ENCODE data around the gene SLC45A2.
A peak's percentile ranks its signal among the peaks of the same experiment; 100 is the strongest.

The SLC45A2 gene

GRCh38 chr5:34007621-34008600, 23.4 kb upstream of the SLC45A2 start, which contains the start of gene AMACR:
Gene AMACR, minus strand, starts transcription at chr5:34008050. Its CDS starts 31 bp downstream, at chr5:34008019.
- DNase-seq (ENCODE audit: low read depth in 3 of 3) = peak; percentile 72 to 81 (median 81)

DNA sequence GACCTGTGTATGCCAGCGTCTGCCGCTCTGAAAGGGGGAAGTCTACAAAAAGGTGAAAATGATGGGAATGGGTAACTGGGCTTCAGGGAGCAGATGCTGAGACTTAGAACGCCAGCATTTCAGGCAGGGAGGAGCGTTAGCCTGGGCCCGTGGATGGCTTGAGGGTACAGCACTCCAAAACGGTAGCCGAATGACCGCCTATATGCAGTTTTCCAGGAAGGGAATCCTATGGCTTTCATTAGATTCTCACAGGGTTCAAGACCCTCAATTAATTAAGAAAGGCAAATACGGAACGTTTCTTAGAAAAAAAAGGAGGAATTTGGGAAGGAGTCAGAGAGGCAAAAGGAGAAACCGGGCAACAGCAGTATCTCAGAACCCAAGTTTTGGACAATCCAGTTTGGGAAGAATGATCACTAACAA, 22.7 kb upstream of the SLC45A2 start:
- DNase-seq (ENCODE audit: low read depth in 3 of 3) = no peak

DNA sequence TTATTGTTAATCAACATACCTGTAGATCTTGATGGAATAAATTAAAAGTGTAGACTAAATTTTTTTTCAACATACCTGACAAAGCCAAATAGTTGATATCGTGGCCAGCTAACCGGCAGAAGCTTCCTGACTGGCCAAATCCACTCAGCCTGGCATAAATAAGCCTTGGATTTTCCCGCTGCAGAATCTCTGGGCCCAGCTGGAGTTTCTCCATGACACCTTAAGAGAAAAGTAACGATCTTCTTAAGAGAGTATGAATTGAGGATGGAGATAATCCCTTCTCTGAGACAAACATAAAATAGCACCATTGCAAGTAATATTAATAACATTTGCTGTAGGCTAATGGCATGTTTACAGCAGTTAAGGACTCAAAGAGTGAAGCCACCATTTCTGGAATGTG, 21.2 kb upstream of the SLC45A2 start:
- DNase-seq (ENCODE audit: low read depth in 3 of 3) = no peak

DNA sequence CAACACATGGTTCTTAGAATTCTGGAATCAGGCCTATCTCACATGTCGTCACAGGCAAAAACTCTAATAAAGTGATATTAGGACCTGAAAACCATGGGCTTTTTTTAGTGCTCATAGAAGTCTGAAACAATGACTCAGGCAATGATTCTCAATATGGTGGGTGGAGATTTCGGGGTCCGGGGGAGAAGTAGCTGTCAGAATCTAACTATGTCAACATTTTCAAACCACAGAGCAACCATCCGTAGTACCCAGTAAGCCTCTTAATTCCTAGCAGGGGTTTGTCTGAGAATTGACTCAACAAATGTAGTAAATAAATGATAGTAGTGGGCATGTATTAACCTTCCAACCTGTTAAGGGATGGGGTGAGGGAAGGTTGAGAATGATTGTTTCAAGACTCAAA, 20.7 kb upstream of the SLC45A2 start:
- DNase-seq (ENCODE audit: low read depth in 3 of 3) = no peak

- no peak for DNase-seq (ENCODE audit: low read depth in 3 of 3)
Measured at GRCh38 chr5:34003941-34004340, 19.4 kb upstream of the SLC45A2 start.

DNA sequence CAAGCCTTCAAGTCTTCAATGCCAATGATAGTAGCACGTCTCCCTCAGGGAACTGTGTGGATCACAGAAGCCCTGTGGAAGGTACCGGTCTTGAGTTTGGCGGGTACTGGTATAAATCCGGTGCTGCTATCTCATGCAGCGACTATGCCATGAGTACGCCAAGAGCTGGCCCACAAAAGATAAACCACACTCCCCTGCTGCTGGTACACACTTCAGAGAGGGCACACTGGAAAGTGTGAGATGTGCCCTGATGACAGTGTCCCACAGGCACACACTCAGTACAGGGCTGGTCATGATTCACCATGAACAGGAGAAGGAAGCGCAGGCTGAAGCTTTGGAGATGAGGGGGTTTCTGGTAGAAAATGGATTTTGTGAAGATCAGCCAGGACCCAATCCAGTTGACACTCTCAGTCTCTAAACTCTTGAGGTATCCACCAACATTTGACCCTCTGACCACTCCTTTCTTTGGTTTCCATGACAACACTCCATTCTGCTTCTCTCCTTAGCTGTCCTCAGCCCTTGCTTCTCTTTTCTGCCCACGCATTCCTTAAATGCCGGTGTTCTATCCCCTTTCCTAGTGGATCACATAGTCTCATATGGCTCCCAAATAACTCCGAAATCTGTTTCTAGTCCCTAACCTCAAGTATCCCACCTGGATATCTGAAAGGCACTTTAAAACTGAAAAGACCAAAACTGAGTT, 18.3 kb upstream of the SLC45A2 start:
- no peak for DNase-seq (ENCODE audit: low read depth in 3 of 3)

DNA sequence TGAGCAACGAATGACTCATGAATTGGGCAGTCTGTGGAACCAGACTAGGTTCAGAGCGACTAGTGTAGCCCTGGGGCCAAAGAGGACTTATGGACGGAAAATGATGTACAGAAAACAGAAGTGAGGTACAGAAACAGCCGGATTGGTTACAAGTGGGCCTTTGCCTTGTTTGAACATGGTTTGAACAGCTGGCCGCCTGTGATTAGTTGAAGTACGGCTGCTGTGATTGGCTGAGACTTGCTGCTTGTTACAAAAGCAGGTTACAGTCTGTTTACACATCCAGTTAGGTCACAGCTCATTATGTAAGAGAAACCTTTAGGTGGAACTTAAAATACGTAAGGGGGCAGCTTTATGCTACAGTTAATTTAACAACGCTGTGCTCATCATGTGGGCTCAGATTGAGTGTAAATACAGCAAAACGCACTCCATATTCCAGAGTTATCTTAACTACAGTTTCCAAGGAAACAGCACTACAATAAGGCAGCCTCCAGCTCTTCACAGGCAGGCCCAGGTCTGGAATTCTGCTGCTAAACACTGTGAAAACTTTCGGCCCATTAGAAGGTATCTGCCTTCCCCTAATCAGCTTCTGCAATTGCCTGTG, 16.8 kb upstream of the SLC45A2 start:
- DNase-seq (ENCODE audit: low read depth in 3 of 3) = no peak

GRCh38 chr5:33999978-34000377, 15.5 kb upstream of the SLC45A2 start:
- DNase-seq (ENCODE audit: low read depth in 3 of 3) = no peak

- no peak for DNase-seq (ENCODE audit: low read depth in 3 of 3)
Measured at GRCh38 chr5:33997331-33997983, 13.0 kb upstream of the SLC45A2 start.

DNA sequence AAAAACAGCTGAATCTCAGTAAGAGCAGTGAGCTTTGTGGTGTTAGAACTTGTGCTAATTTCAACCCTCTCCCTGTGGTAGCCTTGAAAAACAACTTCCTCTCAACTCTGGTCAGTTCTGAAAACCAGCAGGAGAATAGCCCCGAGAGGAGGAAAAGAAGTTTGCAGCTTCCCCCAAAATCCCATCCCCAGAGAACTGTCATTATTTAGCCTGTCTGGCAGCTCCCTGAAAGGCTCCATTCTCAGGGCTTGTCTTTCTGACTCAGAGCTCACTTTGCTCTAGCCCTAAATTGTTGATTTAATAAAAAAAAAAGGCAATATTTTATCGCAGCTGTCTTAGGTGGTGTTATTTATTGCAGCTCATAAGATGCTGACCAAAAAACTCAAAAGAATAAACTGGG, 11.4 kb upstream of the SLC45A2 start:
- no peak for DNase-seq (ENCODE audit: low read depth in 3 of 3)

- DNase-seq (ENCODE audit: low read depth in 3 of 3) = no peak
Measured at GRCh38 chr5:33994845-33995244, 10.4 kb upstream of the SLC45A2 start.

DNA sequence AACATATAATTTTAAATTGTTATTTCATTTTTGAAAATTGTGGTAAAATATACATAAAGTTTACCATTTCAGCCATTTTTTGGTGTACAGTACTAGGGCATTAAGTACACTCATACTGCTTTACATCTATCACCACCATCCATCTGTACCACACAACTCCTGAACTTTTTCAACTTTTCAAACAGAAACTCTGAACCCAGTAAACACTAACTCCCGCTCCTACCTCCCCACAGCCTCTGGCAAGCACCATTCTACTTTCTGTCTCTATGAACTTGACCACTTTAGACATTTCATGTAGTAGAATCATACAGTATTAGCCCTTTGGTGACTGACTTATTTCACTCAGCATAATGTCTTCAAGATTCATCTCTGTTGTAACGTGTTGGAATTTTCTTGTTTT, 8.4 kb upstream of the SLC45A2 start:
- no peak for DNase-seq (ENCODE audit: low read depth in 3 of 3)

- no peak for DNase-seq (ENCODE audit: low read depth in 3 of 3)
Measured at GRCh38 chr5:33985447-33985846, 954 bp upstream of the SLC45A2 start.

DNA sequence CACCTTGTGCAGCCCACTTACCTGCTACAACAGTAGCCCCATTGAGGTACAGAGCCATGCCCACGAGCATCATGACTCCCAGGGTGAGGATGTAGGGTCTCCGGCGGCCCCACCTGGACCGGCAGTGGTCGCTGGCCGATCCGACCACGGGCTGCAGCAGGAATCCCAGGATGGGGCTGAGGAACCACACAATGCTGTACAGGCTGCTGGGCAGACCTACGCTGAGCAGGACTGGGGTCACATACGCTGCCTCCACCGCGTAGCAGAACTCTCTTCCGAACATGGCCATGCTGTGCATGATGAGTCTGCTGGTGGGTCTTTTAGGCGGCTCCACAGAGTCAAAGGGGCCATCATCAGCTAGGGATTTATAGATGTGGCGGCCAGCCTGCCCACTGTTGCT, 315 bp downstream of the SLC45A2 start:
- DNase-seq (ENCODE audit: low read depth in 3 of 3) = no peak

DNA sequence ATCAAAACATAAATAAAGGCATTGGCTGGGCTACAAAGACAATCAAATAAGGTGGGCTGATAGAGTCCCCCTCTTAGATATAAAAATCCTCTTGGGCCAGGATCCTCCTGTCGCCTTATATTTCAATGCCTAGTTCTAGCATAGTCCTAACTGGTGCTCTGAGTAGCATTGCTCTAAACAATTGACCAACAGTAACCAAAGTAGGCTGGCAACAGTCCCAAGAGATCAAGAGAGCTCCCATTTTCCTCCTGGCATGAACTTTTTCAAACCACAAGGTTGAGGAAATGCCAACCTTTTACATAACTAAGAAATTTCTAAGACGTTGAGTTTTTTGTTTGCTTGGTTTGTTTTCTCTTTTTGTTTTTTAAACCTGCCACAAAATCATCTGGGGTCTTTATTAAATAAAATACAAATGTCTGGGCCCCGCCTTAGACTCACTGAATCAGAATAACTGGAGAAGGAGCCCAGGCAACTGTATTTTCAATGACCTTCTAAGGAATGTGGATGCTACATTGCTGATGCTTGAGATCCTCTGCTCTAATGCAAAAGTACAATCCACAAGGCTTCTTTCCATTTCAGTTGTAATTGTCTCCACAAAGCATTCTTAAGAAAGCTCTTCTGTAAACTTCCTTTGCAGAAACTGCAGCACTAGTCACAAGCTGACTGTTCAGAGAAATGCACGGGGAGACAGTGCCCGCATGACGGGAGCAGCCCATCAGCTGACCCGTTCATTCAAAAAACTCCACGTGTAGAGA, 2.9 kb downstream of the SLC45A2 start:
- DNase-seq (ENCODE audit: low read depth in 3 of 3) = no peak

DNA sequence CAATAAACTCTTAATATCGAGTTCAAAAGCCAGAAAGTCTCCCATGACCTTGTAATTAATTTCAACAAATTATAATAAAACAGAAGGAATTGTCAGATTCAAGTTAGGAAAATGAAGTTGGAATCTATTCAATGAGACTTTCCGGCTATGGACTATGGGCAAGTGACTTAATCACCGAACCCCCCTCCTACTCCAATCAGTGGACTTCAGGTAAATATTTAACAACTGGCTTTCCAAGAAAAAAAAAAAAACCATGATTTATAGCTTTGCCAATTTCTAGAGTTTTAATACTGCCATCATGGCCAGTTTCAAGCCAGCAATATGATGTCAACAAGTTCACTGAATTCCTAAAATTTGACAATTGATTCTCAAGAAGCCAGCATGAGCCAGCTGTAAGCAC, 4.5 kb downstream of the SLC45A2 start:
- no peak for DNase-seq (ENCODE audit: low read depth in 3 of 3)

DNA sequence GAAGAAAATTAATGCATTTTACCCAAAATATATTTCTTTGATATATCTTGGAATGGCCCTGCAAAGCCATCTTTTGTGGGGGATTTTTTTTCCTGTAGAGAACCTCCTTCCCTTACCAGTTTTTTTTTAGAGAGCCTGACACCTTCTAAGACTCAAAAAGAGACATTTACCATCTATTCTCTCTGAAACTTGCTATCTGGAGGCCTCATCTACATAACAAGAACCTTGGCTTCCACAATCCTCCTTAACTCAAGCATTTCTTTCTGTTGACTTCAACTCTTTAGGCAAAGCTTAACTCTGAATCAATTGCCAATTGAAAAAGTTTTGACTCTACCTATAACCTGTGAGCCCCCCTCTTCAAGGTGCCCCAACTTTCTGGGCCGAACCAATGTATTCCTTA, 6.2 kb downstream of the SLC45A2 start:
- no peak for DNase-seq (ENCODE audit: low read depth in 3 of 3)

GRCh38 chr5:33976307-33976706, 8.2 kb downstream of the SLC45A2 start:
- DNase-seq (ENCODE audit: low read depth in 3 of 3) = no peak

GRCh38 chr5:33975852-33976251, 8.6 kb downstream of the SLC45A2 start:
- no peak for DNase-seq (ENCODE audit: low read depth in 3 of 3)

DNA sequence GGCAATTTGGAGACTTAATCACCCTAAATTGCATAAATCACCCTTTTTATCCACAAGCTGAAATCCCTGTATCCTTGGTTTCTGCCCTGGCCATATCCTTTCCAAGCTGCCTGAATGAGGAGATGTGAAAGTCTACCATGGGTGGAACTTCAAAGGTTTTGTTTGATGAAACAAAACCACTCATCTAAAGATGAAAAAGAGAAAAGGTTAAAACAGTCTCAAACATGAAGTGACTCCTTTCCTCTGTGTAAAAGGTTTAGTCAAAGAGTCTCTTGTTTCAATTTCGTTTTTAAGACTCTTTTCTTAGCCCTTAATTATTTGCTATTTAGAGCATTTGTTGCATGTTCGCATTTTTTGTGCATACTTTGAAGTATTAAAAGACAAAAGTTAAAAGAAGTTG, 11.2 kb downstream of the SLC45A2 start:
- DNase-seq (ENCODE audit: low read depth in 3 of 3) = no peak
